IMR-90 (cell line): ENCODE data around the gene TOB2. TPM values are rescaled to one million over a fixed set of nuclear protein-coding genes. Genes with fewer than 3 reads are reported as not detected.
A peak's percentile ranks its signal among the peaks of the same experiment; 100 is the strongest.

Experiments
- ATAC-seq: fragments of 200-7000 bp; cut with Tn5 transposase; 2 replicates; pipeline ENCODE4 v1.9.1; 2020; ENCODE audit warnings: low read depth, mild to moderate bottlenecking, moderate library complexity
- BruUV-seq: library from RNA; stranded (reverse); fragments of 400-500 nt; replicated peaks from 2 replicates; lab custom pipeline; 2021; lab: Mats Ljungman, UMichigan
- CTCF ChIA-PET: fragments of 300-600 bp; formaldehyde crosslinking; extraction: SDS; loops from one replicate; lab custom pipeline; 2021; ENCODE audit warnings: antibody characterized with exemption; lab: Yijun Ruan, JAX
- POLR2A ChIA-PET: fragments of 300-600 bp; sonication (Branson Sonifier 250); formaldehyde crosslinking; loops from one replicate; lab custom pipeline; 2022; ENCODE audit warnings: antibody characterized with exemption; ENCODE audit not compliant: unreplicated experiment; lab: Charles Lee
- DNase-seq: peaks from one replicate; pipeline ENCODE4 v3.0.0; 2013
- H2AFZ ChIP-seq: replicated peaks from 2 replicates; pipeline ENCODE3; 2013; ENCODE audit warnings: low read length, mild to moderate bottlenecking; ENCODE audit not compliant: poor library complexity
- H2AK5ac ChIP-seq: 2 replicates; pipeline ENCODE4 v1.6.1; 2013; ENCODE audit warnings: low read depth, low read length, inconsistent platforms
- H2AK9ac ChIP-seq: replicated peaks from 2 replicates; pipeline ENCODE3; 2013; ENCODE audit warnings: mild to moderate bottlenecking, low read depth, low read length, moderate library complexity; ENCODE audit not compliant: poor library complexity
- H2BK120ac ChIP-seq: 2 replicates; pipeline ENCODE4 v1.6.1; 2013; ENCODE audit warnings: low read depth, low read length, inconsistent platforms
- H2BK15ac ChIP-seq: 3 replicates; pipeline ENCODE4 v1.6.1; 2013; ENCODE audit warnings: low read depth, low read length, inconsistent platforms
- H2BK20ac ChIP-seq: 2 replicates; pipeline ENCODE4 v1.6.1; 2013; ENCODE audit warnings: low read depth, mild to moderate bottlenecking, inconsistent platforms, low read length, moderate library complexity
- H2BK5ac ChIP-seq: 2 replicates; pipeline ENCODE4 v1.6.1; 2013; ENCODE audit warnings: mild to moderate bottlenecking, low read depth, low read length, inconsistent platforms; ENCODE audit not compliant: poor library complexity, severe bottlenecking
- H3K14ac ChIP-seq: replicated peaks from 2 replicates; pipeline ENCODE4 v1.6.1; 2013; ENCODE audit warnings: low read depth, low read length, inconsistent platforms
- H3K18ac ChIP-seq: 2 replicates; pipeline ENCODE4 v1.6.1; 2013; ENCODE audit warnings: low read depth, low read length, control low read depth
- H3K23ac ChIP-seq: 2 replicates; pipeline ENCODE4 v1.6.1; 2013; ENCODE audit warnings: low read depth, low read length, inconsistent platforms
- H3K27ac ChIP-seq: 2 replicates; pipeline ENCODE4 v1.5.1; 2013; ENCODE audit warnings: mild to moderate bottlenecking, control low read depth, low read length; ENCODE audit not compliant: insufficient read depth
- H3K27me3 ChIP-seq: 2 replicates; pipeline ENCODE4 v1.6.1; 2013; ENCODE audit warnings: low read length; ENCODE audit not compliant: control insufficient read depth, insufficient read depth
- H3K36me3 ChIP-seq: 2 replicates; pipeline ENCODE4 v1.6.1; 2013; ENCODE audit warnings: low read length, mixed read lengths; ENCODE audit not compliant: control insufficient read depth, insufficient read depth
- H3K4ac ChIP-seq: 2 replicates; pipeline ENCODE4 v1.6.1; 2013; ENCODE audit warnings: low read depth, low read length, inconsistent platforms
- H3K4me1 ChIP-seq: 2 replicates; pipeline ENCODE4 v1.6.1; 2013; ENCODE audit warnings: low read length, mixed read lengths; ENCODE audit not compliant: control insufficient read depth, insufficient read depth
- H3K4me2 ChIP-seq: 2 replicates; pipeline ENCODE4 v1.6.1; 2013; ENCODE audit warnings: low read depth, mild to moderate bottlenecking, control low read depth, low read length, moderate library complexity
- H3K4me3 ChIP-seq: 2 replicates; pipeline ENCODE4 v1.5.1; 2013; ENCODE audit warnings: low read depth, mild to moderate bottlenecking, control low read depth, low read length, moderate library complexity; ENCODE audit not compliant: insufficient read depth
- H3K56ac ChIP-seq: 2 replicates; pipeline ENCODE4 v1.6.1; 2013; ENCODE audit warnings: low read length, inconsistent platforms; ENCODE audit not compliant: insufficient read depth; ENCODE audit errors: extremely low read depth
- H3K79me1 ChIP-seq, 2 experiments: 2 replicates each; pipeline ENCODE4 v1.6.1; 2013; ENCODE audit warnings: low read length in 2 of 2, inconsistent platforms in 1 of 2, low read depth in 1 of 2
- H3K9ac ChIP-seq: 2 replicates; pipeline ENCODE4 v1.6.1; 2013; ENCODE audit warnings: low read depth, low read length, control low read depth
- H3K9me1 ChIP-seq: 2 replicates; pipeline ENCODE4 v1.6.1; 2013; ENCODE audit warnings: low read length, inconsistent platforms; ENCODE audit not compliant: insufficient read depth
- H3K9me3 ChIP-seq: 2 replicates; pipeline ENCODE4 v1.6.1; 2013; ENCODE audit warnings: low read length; ENCODE audit not compliant: control insufficient read depth, insufficient read depth
- H4K20me1 ChIP-seq: 2 replicates; pipeline ENCODE4 v1.6.1; 2013; ENCODE audit warnings: low read length, inconsistent platforms; ENCODE audit not compliant: insufficient read depth
- H4K5ac ChIP-seq: 2 replicates; pipeline ENCODE4 v1.6.1; 2013; ENCODE audit warnings: mild to moderate bottlenecking, low read depth, low read length, control low read depth
- H4K8ac ChIP-seq, 2 experiments: 2 replicates each; pipeline ENCODE4 v1.6.1; 2013; ENCODE audit warnings: low read depth in 2 of 2, low read length in 2 of 2, control low read depth in 1 of 2, inconsistent platforms in 1 of 2
- H4K91ac ChIP-seq: 2 replicates; pipeline ENCODE4 v1.6.1; 2013; ENCODE audit warnings: low read depth, low read length, inconsistent platforms; ENCODE audit not compliant: insufficient read depth
- BHLHE40 ChIP-seq: fragments of 150-350 bp; IDR thresholded peaks from 2 replicates; pipeline ENCODE4 v1.6.1; 2016; ENCODE audit warnings: mild to moderate bottlenecking, low read depth, low read length
- CEBPB ChIP-seq: IDR thresholded peaks from 2 replicates; pipeline ENCODE4 v1.6.1; 2012; ENCODE audit warnings: low read depth, low read length, improper control_type of control experiment
- CHD1 ChIP-seq: IDR thresholded peaks from 2 replicates; pipeline ENCODE4 v1.6.1; 2012; ENCODE audit warnings: low read depth, low read length, improper control_type of control experiment
- CTCF ChIP-seq: conservative IDR thresholded peaks from 2 replicates; pipeline ENCODE4 v1.5.1; 2012; ENCODE audit warnings: mild to moderate bottlenecking, low read depth, low read length, improper control_type of control experiment
- FOS ChIP-seq: fragments of 150-350 bp; IDR thresholded peaks from 2 replicates; pipeline ENCODE4 v1.6.1; 2016; ENCODE audit warnings: low read depth, low read length
- MAFK ChIP-seq: IDR thresholded peaks from 2 replicates; pipeline ENCODE4 v1.6.1; 2012; ENCODE audit warnings: low read depth, low read length, improper control_type of control experiment
- MAZ ChIP-seq: IDR thresholded peaks from 2 replicates; pipeline ENCODE4 v1.6.1; 2012; ENCODE audit warnings: low read depth, mild to moderate bottlenecking, low read length, improper control_type of control experiment, moderate library complexity, borderline replicate concordance
- MXI1 ChIP-seq: IDR thresholded peaks from 2 replicates; pipeline ENCODE4 v1.6.1; 2012; ENCODE audit warnings: low read depth, mild to moderate bottlenecking, low read length, moderate library complexity, borderline replicate concordance
- NFE2L2 ChIP-seq: fragments of 150-350 bp; IDR thresholded peaks from 2 replicates; pipeline ENCODE4 v1.6.1; 2016; ENCODE audit warnings: low read depth, mild to moderate bottlenecking, low read length
- POLR2A ChIP-seq: IDR thresholded peaks from 2 replicates; pipeline ENCODE4 v1.6.1; 2012; ENCODE audit warnings: mild to moderate bottlenecking, low read depth, low read length
- RAD21 ChIP-seq: IDR thresholded peaks from 2 replicates; pipeline ENCODE4 v1.6.1; 2012; ENCODE audit warnings: low read length, improper control_type of control experiment
- RCOR1 ChIP-seq: IDR thresholded peaks from 2 replicates; pipeline ENCODE4 v1.6.1; 2012; ENCODE audit warnings: mild to moderate bottlenecking, low read length, improper control_type of control experiment; ENCODE audit not compliant: insufficient replicate concordance
- RFX5 ChIP-seq: IDR thresholded peaks from 2 replicates; pipeline ENCODE4 v1.8.0; 2012; ENCODE audit warnings: low read depth, mild to moderate bottlenecking, low read length, moderate library complexity
- SMC3 ChIP-seq: fragments of 150-350 bp; IDR thresholded peaks from 2 replicates; pipeline ENCODE4 v1.6.1; 2016; ENCODE audit warnings: low read depth, mild to moderate bottlenecking, antibody characterized with exemption, low read length, moderate library complexity
- USF2 ChIP-seq: fragments of 150-350 bp; IDR thresholded peaks from 2 replicates; pipeline ENCODE4 v1.6.1; 2017; ENCODE audit warnings: mild to moderate bottlenecking, antibody characterized with exemption, low read length, low read depth
- WGBS, 2 experiments: methylation state at CpG; one replicate each; pipeline versions ENCODE4 v1.1.5 to v1.1.7; 2013; ENCODE audit warnings: missing lambda C conversion rate in 2 of 2; ENCODE audit not compliant: insufficient read length in 1 of 2; ENCODE audit errors: extremely low coverage in 2 of 2; 5-methylcytosine and 5-hydroxymethylcytosine counted together
- dilution Hi-C: fragments of 300-500 bp; cut with HindIII; formaldehyde crosslinking; loops from one replicate; pipeline ENCODE4 v1.14.3; 2018; ENCODE audit warnings: low sequenced_read_pairs; ENCODE audit not compliant: unreplicated experiment
- in situ Hi-C: fragments of 300-500 bp; cut with MboI; formaldehyde crosslinking; loops from 3 replicates; pipeline ENCODE4 v1.14.3; 2019; ENCODE audit warnings: low sequenced_read_pairs, inconsistent platforms, mixed read lengths
- intact Hi-C: fragments of 100-400 bp; cut with micrococcal nuclease; formaldehyde crosslinking; loops from 2 replicates; pipeline ENCODE4 v1.10.0; 2022
- polyA plus RNA-seq, 3 experiments: library from polyadenylated mRNA; depleted of rRNA; stranded (reverse); fragments of >200 nt; gene quantifications; 2 replicates each; pipeline ENCODE4 v1.2.3, GENCODE V29; 2012; ENCODE audit warnings: low replicate concordance in 1 of 3
- total RNA-seq: library from RNA; depleted of rRNA; stranded (reverse); fragments of >200 nt; gene quantifications from 2 replicates; pipeline ENCODE4 v1.2.3, GENCODE V29; 2012
- TF ChIP-seq, protein P1 (sequence below): fragments of 150-350 bp; IDR thresholded peaks from 2 replicates; pipeline ENCODE4 v1.6.1; 2016; ENCODE audit warnings: low read depth, mild to moderate bottlenecking, low read length, moderate library complexity, borderline replicate concordance

The TOB2 gene
- total and polyA plus RNA-seq, 2 of the 4 experiments (the other 2 are of a cell fraction): 17.4 to 23.3 TPM

DNA sequence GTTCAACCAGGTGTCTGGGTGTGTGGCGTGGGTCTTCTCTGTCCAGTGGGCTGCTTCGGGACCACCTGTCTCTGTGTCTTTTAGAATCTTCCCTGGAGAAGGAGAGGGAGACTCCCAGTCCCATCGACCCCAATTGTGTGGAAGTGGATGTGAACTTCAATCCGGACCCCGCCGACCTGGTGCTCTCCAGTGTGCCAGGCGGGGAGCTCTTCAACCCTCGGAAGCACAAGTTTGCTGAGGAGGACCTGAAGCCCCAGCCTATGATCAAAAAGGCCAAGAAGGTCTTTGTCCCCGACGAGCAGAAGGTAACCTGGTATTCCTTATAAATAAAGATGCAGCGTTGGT is 52.6 kb downstream of the TOB2 start:
- Histone ChIP-seq H3K27ac (no peak overlapping the region), H3K14ac (no peak overlapping the region), H3K4me2 (no peak overlapping the region), H3K23ac (no peak overlapping the region), H2AK5ac (no peak overlapping the region), H3K27me3 (no peaks in the 10 kb centered on the region), H3K56ac (no peak overlapping the region), H3K4ac (no peak overlapping the region), H2BK5ac (no peak overlapping the region), H2AK9ac (peak overlapping the region; percentile 8), H2BK20ac (no peak overlapping the region), H2AFZ (no peak overlapping the region), H3K36me3 (peaks cover 49% of the 10 kb centered on the region), H3K4me1 (no peaks in the 10 kb centered on the region), H2BK120ac (no peak overlapping the region), H3K9me3 (no peaks in the 10 kb centered on the region), H3K79me1 (no peaks in the 10 kb centered on the region), H3K4me3 (no peak overlapping the region), H4K91ac (no peak overlapping the region), H4K8ac (no peak overlapping the region), H3K9ac (no peak overlapping the region), H4K20me1 (no peaks in the 10 kb centered on the region; the same call in 1 of the 2 replicates), H3K18ac (no peak overlapping the region), H4K5ac (no peak overlapping the region), H3K9me1 (no peaks in the 10 kb centered on the region), H2BK15ac (no peak overlapping the region)
- intact Hi-C loops (no loop called here), in situ Hi-C loops (no loop called here), dilution Hi-C loops (no loop called here)
- ATAC-seq: no peak
- no peak for DNase-seq
- no TSS peak for BruUV-seq
- WGBS, 2 experiments: 98% methylated on average over 7 of the region's 11 CpGs; no CpG with 5 or more reads in 1 of the 2 experiments
- no peak for TF ChIP-seq MXI1
- TF ChIP-seq RFX5: no peak
- TF ChIP-seq, protein P1, sequence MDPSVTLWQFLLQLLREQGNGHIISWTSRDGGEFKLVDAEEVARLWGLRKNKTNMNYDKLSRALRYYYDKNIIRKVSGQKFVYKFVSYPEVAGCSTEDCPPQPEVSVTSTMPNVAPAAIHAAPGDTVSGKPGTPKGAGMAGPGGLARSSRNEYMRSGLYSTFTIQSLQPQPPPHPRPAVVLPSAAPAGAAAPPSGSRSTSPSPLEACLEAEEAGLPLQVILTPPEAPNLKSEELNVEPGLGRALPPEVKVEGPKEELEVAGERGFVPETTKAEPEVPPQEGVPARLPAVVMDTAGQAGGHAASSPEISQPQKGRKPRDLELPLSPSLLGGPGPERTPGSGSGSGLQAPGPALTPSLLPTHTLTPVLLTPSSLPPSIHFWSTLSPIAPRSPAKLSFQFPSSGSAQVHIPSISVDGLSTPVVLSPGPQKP: no peak
- TF ChIP-seq SMC3: no peak
- no peak for TF ChIP-seq FOS
- no peak for TF ChIP-seq CTCF
- no peak for TF ChIP-seq USF2
- no peak for TF ChIP-seq RCOR1
- TF ChIP-seq MAZ: no peak
- no peak for TF ChIP-seq CHD1
- TF ChIP-seq CEBPB: no peak
- TF ChIP-seq POLR2A: no peak
- no peak for TF ChIP-seq NFE2L2
- no peak for TF ChIP-seq MAFK
- no peak for TF ChIP-seq RAD21
- TF ChIP-seq BHLHE40: no peak
- ChIA-PET CTCF (no interaction called here), POLR2A (no interaction called here)
